GM18520 (cell line): Measurements from ENCODE around the gene LILRA6.
"Not testable (repeated sequence)": the region's sequence is repeated elsewhere in the genome, so short reads cannot be mapped to it uniquely, and the experiment has no call there.

Source experiments
- ATAC-seq: cut with Tn5 transposase; IDR thresholded peaks from one replicate; pipeline ENCODE4 v1.9.1; 2021; ENCODE audit not compliant: unreplicated experiment

LILRA6 gene

DNA sequence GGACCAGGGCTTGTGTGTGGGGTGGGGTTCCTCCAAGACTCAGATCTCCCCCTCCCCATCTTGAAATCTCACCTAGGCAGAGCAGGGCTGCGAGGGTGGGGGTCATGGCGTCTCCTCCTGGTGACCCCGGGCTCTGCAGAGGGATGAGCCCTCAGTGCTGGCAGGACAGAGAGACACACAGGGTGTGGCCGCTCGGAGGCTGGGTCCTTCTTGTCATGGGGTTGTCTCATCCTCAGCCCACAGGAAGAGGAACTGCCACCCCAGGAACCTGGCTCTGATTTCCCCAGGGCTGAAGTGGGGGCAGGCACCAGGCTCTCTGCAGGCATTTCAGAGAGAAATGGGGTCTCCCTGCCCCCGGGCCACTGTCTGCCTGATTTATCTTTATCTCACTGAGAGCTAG lies at the start of gene LILRA6:
TSS of gene LILRA6 (minus strand) at position 145 of the 400 bp plus-strand sequence.
- not testable (repeated sequence) for ATAC-seq

- not testable (repeated sequence) for ATAC-seq
Measured at GRCh38 chr19:54289160-54289559, 46.6 kb upstream of the LILRA6 start.

DNA sequence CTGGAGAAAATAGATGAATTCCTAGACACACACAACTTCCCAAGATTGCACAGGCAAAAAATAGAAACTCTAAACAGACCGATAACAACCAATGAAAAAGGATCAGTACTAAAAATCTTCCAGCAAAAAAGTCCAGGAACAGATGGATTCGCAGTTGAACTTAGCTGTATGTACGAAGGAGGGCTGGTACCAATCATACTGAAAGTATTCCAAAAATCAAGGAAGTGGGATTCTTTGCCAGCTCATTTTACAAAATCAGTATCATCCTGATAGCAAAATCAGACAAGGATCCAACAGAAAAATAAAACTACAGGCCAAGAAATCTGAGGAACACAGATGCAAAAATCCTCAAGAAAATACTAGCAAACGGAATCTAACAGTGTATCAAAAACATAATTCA lies 44.9 kb upstream of the LILRA6 start:
- no peak for ATAC-seq

GRCh38 chr19:54286283-54286682 lies 43.7 kb upstream of the LILRA6 start:
- not testable (repeated sequence) for ATAC-seq

DNA sequence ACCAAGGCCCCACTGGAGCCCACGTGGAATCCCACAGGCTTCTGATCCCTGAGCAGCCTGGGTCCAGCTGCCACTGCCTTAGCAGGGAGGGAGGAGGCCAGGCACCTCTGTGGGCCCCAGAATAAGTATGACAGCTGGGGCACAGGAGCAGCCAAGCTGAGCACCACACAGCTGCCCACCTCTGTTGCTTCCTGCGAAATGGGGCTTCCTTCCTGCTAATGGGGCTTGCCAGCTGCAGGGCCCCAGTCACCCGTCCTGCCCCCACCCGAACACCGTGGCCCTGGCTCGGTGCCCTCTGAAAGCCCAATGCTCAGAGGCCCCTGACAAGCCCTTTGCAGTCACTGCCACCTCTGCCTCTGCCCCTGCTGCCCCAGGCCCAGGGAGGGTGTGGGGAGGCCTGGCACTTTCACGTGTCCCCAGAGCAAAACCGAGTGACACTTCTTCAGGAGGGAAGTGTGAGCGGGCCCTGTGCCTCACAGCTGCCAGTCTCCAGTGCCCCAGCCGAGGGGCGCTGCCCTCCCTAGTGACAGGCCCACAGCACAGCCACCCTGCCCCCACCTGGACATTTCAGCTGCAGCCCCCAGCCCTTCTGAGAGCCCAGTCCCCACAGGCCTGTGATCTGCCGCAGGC lies 43.0 kb upstream of the LILRA6 start:
- not testable (repeated sequence) for ATAC-seq

GRCh38 chr19:54282686-54283470 lies 40.3 kb upstream of the LILRA6 start:
- no peak for ATAC-seq

DNA sequence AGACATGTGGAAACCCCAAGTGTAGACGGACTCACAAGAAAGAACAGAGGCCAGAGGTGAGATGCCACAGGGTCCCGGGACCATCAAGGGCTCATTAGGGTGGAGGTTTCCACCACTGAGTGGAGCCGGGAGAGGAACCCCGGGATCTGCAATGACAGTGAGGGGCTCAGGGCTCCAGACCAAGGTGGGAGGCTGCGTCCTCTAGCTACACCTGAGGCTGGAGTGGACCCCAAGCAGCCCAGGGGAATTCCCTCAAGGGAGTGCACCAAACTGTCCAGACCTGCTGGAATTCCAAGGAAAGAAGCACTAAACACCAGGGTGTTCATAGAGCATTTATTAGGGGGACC lies 39.1 kb upstream of the LILRA6 start:
- ATAC-seq: not testable (repeated sequence)

- ATAC-seq: no peak
Measured at GRCh38 chr19:54281007-54281728, 38.6 kb upstream of the LILRA6 start, which contains the start of gene LILRB2. Gene LILRB2 (minus strand): TSS chr19:54281110. CDS start chr19:54280496, 614 bp downstream.

DNA sequence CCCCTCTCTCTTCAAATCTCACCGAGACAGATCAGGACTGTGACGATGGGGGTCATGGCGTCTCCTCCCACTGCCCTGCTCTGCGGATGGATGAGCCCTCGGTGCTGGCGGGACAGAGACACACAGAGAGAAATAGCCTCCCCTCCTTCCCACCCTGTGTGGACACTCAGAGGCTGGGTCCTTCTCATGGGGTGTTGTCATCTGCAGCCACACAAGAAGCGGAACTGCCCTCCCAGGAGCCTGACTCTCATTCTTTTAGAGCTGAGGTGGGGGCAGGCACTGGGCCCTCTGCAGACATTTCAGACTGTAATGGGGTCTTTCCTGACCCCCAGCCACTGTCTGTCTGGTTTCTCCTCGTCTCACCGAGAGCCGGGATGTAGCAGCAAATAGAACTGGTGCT lies 37.9 kb upstream of the LILRA6 start:
- ATAC-seq: not testable (repeated sequence)

DNA sequence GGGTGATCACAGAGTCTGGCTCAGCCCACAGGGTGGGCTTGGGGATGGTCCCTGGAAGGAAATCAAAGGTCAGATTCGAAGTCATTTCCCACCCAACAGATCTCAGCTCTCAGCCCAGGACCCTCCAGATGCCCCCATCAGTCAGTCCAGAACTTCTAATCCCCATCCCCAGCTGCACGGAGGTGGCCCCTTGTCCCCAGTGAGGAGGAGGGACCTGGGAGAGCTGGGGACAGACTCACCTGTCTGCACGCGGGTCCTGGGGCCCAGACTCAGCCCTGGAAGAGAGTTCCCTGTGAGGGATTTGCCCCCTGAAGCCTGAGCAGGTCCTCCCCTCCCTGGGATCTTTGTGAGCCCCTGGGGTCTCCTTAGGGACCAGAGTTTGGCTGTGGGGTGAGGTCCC lies 37.4 kb upstream of the LILRA6 start:
- ATAC-seq: not testable (repeated sequence)

- ATAC-seq: no peak
Measured at GRCh38 chr19:54279406-54279962, 36.9 kb upstream of the LILRA6 start.

- ATAC-seq: not testable (repeated sequence)
Measured at GRCh38 chr19:54278571-54279195, 36.1 kb upstream of the LILRA6 start.

DNA sequence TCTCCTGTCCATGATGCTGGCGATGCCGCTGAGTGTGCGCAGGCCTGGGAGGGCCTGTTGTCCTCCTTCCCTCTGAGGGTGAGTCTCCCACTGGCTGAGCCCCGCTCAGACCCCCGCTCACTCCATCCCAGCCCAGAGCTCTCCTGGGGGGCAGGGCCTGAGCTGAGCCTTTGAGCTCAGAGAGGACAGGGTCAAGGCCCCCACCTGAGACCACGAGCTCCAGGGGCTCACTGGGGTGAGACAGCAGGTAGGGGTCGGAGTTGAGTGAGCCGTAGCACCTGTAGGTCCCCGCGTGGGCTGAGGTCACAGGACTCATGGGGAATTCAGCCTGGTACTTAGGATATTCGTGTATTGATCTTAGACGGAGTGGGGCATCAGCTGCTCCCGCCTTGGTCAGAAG lies 35.5 kb upstream of the LILRA6 start:
- ATAC-seq: not testable (repeated sequence)

- not testable (repeated sequence) for ATAC-seq
Measured at GRCh38 chr19:54277111-54277615, 34.6 kb upstream of the LILRA6 start.

DNA sequence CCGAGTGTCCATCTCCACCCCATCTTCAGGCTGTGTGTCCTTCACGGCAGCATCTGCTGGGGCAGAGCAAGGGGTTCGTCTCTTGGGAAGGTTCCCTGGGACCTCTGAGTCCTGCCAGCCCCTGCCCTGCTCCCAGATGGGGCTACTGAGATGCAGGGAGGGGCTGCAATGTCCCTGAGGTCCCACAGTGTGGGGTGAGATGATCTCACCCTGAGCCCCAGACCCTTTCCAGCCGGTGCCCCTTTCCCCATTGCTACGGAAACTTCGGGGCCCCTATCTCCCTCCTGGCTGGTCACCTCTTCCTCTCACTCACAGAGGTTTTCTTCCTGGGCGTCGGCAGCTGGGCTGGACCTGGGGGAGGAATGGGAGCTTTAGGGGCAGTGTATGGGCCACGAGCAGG lies 33.4 kb upstream of the LILRA6 start:
- ATAC-seq: no peak

- ATAC-seq: not testable (repeated sequence)
Measured at GRCh38 chr19:54274516-54274915, 31.9 kb upstream of the LILRA6 start.

DNA sequence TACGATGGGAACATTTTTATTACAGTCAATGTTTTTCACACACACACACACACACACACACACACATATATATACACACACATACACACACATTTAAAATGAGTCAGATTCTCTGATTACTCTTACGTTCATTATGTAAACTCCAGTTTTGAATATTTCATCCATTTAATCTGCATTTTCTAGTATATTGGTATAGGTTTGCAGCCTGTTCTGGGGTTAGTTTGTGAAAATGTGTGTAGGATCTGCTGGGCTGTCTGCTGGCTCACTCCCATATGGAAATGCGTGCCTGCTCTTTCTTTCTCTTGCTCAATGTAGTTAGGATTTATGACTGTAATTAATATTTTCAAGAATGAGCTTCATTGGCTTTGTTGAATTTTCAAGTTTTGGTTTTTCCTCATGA lies 31.2 kb upstream of the LILRA6 start:
- no peak for ATAC-seq

DNA sequence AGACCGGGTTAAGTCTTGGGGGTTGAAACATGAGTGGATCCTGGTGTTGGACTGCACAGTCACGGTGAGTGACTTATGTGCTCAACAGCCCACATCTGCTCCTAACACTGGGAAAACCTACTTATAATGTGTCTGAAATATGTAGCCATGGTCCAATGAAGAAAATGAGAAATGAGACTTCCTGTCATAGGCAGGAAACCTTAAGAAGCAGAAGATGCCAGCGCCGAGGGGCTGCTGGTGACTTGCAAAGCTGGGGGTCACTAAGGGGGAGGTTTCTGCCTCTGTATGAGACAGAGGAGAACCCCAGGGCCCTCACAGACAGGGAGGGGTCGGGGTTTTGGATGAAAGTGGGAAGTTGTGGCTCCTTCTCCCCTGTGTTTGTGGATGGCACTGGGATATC lies 29.6 kb upstream of the LILRA6 start:
- ATAC-seq: not testable (repeated sequence)

DNA sequence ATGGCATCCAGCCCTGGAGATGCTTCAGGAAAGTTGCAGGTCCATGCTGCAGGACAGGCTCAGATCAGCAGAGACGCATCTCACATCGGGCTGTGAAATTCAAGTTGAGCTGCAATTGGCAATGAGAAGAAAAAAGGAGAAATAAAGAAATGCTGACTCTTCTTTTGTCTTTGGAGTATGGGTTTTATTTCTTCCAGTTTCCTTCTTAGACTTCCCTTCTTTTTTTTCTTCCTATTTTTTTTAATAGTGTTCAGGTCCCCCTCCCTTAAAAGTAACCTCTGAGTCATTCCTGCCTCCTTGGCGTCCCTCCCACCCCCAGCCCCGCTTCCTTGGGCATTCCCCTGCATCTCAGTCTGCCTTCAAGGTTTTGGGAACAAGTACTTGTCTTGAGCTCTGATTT lies 29.0 kb upstream of the LILRA6 start:
- ATAC-seq: not testable (repeated sequence)

DNA sequence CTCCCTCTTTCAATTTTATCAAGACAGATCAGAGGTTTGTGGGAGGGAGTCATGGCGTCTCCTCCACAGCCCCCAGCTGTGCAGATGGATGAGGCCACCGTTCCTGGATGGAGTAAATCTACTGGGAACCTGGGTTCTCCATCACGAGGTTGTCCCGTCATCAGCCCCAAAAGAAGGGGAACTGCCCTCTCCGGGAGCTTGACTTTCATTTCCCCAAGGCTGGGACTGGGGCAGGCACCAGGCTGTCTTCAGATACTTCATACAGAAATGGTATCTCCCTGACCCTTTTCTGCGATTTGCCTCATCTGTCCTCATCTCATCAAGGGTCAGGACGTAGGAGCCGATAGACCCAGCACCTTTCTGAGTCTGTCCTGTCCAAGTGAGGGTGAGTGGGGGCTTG lies 28.5 kb upstream of the LILRA6 start:
- ATAC-seq: no peak

DNA sequence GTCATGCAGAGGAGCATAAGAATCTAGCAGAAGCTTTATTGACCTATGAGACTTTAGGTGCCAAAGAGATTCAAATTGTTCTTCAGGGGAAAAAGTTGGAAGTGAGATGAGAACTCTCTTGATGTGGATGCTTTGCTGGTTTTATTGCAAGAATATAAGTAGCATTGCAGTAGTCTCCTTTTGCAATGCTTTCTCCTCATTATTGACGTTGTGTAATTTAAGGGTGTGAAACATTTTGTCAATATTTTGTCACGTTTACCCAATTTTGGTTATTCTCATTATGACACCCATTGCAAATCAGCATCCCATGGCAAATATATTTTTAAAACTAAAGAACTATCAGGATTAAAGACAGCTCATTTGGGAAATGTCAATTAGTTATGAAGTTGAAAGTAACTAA lies 26.3 kb upstream of the LILRA6 start:
- no peak for ATAC-seq
